HCT116 (cell line): ENCODE data around the gene PNPLA2. TPM values are rescaled to one million over a fixed set of nuclear protein-coding genes. Genes with fewer than 3 reads are reported as not detected.

Experiments used
- ATAC-seq: fragments of 200-7000 bp; cut with Tn5 transposase; 2 replicates; pipeline ENCODE4 v1.9.1; 2020; ENCODE audit warnings: mild to moderate bottlenecking, moderate library complexity
- BruUV-seq: library from RNA; stranded (reverse); fragments of 400-500 nt; replicated peaks from 2 replicates; lab custom pipeline; 2021; lab: Mats Ljungman, UMichigan
- CTCF ChIA-PET: fragments of 300-600 bp; sonication (Branson Sonifier 250); formaldehyde crosslinking; loops from one replicate; lab custom pipeline; 2021; ENCODE audit warnings: antibody characterized with exemption; lab: Charles Lee
- POLR2A ChIA-PET: fragments of 300-600, 350-600 bp; sonication (Branson Sonifier 250); formaldehyde crosslinking; loops from one replicate; lab custom pipeline; 2021; ENCODE audit warnings: antibody characterized with exemption; lab: Charles Lee
- RAD21 ChIA-PET, 2 experiments: fragments of 300-600 bp; sonication (Branson Sonifier 250); formaldehyde crosslinking; loops; one replicate each; lab custom pipeline; 2023; ENCODE audit warnings: low total read pairs in 2 of 2; ENCODE audit not compliant: uncharacterized antibody in 2 of 2, unreplicated experiment in 2 of 2, low non-redundant PET in 1 of 2; lab: Charles Lee
- DNase-seq: peaks from one replicate; pipeline ENCODE4 v3.0.0-alpha.2; 2010; ENCODE audit warnings: low read depth, low spot score
- H2AFZ ChIP-seq: fragments of 200-600 bp; shearing (Covaris generic), sonication (generic); 2 replicates; pipeline ENCODE4 v1.6.1; 2017; ENCODE audit warnings: low read depth, mixed run types, mixed read lengths, antibody characterized with exemption, low read length; ENCODE audit not compliant: poor library complexity, severe bottlenecking
- H3K27ac ChIP-seq: 2 replicates; pipeline ENCODE4 v1.5.1; 2012; ENCODE audit warnings: low read depth, low read length
- H3K27me3 ChIP-seq: fragments of 200-600 bp; sonication (generic); 2 replicates; pipeline ENCODE4 v1.6.1; 2016; ENCODE audit warnings: mixed run types, low read length, mixed read lengths; ENCODE audit not compliant: insufficient read depth
- H3K36me3 ChIP-seq, 2 experiments: fragments of 200-500 bp in 1 of 2; fragments of 200-600 bp in 1 of 2; sonication (Bioruptor generic) in 1 of 2; sonication (generic) in 1 of 2; 2 replicates each; pipeline versions ENCODE4 v1.5.1 to v1.6.1; 2014 to 2016; ENCODE audit warnings: low read length in 2 of 2, inconsistent platforms in 1 of 2, mixed read lengths in 1 of 2, mixed run types in 1 of 2; ENCODE audit not compliant: insufficient read depth in 2 of 2, control insufficient read depth in 1 of 2
- H3K4me1 ChIP-seq, 2 experiments: fragments of 200-600 bp in 1 of 2; sonication (generic) in 1 of 2; 2 replicates each; pipeline versions ENCODE4 v1.5.1 to v1.6.1; 2012 to 2017; ENCODE audit warnings: low read length in 2 of 2, inconsistent platforms in 1 of 2, mild to moderate bottlenecking in 1 of 2, mixed read lengths in 1 of 2, mixed run types in 1 of 2, moderate library complexity in 1 of 2; ENCODE audit not compliant: insufficient read depth in 2 of 2, control insufficient read depth in 1 of 2
- H3K4me2 ChIP-seq: fragments of 200-600 bp; sonication (generic); 2 replicates; pipeline ENCODE4 v1.6.1; 2017; ENCODE audit warnings: mixed run types, low read length, mixed read lengths
- H3K4me3 ChIP-seq, 2 experiments: fragments of 200-600 bp in 1 of 2; sonication (generic) in 1 of 2; replicated peaks in 1 of 2; 2 replicates each; pipeline ENCODE4 v1.5.1; 2011 to 2016; ENCODE audit warnings: low read length in 2 of 2, control low read depth in 1 of 2, low read depth in 1 of 2, mild to moderate bottlenecking in 1 of 2, mixed read lengths in 1 of 2, mixed run types in 1 of 2
- H3K79me2 ChIP-seq: fragments of 200-600 bp; sonication (generic); 2 replicates; pipeline ENCODE4 v1.6.1; 2017; ENCODE audit warnings: mild to moderate bottlenecking, mixed run types, low read length, moderate library complexity, mixed read lengths; ENCODE audit not compliant: insufficient read depth
- H3K9ac ChIP-seq: fragments of 200-600 bp; sonication (generic); 2 replicates; pipeline ENCODE4 v1.6.1; 2016; ENCODE audit warnings: low read length, mixed read lengths
- H3K9me2 ChIP-seq: fragments of 200-600 bp; sonication (generic), shearing (Covaris generic); 2 replicates; pipeline ENCODE4 v1.6.1; 2017; ENCODE audit warnings: mixed run types, mild to moderate bottlenecking, moderate library complexity; ENCODE audit not compliant: insufficient read depth
- H3K9me3 ChIP-seq, 2 experiments: fragments of 200-500 bp in 1 of 2; fragments of 200-600 bp in 1 of 2; sonication (Bioruptor generic) in 1 of 2; sonication (generic) in 1 of 2; 2 replicates each; pipeline ENCODE4 v1.6.1; 2014 to 2017; ENCODE audit warnings: low read length in 2 of 2, mixed read lengths in 2 of 2, inconsistent platforms in 1 of 2, low read depth in 1 of 2, mild to moderate bottlenecking in 1 of 2, mixed run types in 1 of 2, moderate library complexity in 1 of 2; ENCODE audit not compliant: control insufficient read depth in 1 of 2, insufficient read depth in 1 of 2
- H4K20me1 ChIP-seq: fragments of 200-600 bp; sonication (generic), shearing (Covaris generic); 2 replicates; pipeline ENCODE4 v1.6.1; 2017; ENCODE audit warnings: mixed run types, mild to moderate bottlenecking, moderate library complexity; ENCODE audit not compliant: insufficient read depth
- ATF3 ChIP-seq: IDR thresholded peaks from 2 replicates; pipeline ENCODE4 v1.6.1; 2012
- CBX3 ChIP-seq: IDR thresholded peaks from 2 replicates; pipeline ENCODE4 v1.6.1; 2012; ENCODE audit warnings: low read depth
- CEBPB ChIP-seq: IDR thresholded peaks from 2 replicates; pipeline ENCODE4 v1.6.1; 2012; ENCODE audit warnings: low read depth
- CTCF ChIP-seq, 3 experiments: fragments of 200-600 bp in 1 of 3; sonication (generic) in 1 of 3; IDR thresholded peaks in 2 of 3; conservative IDR thresholded peaks in 1 of 3; 2 replicates each; pipeline ENCODE4 v1.5.1; 2012 to 2017; ENCODE audit warnings: low read depth in 2 of 3, low read length in 2 of 3, antibody characterized with exemption in 1 of 3, borderline replicate concordance in 1 of 3, control low read depth in 1 of 3, mild to moderate bottlenecking in 1 of 3, mixed read lengths in 1 of 3, mixed run types in 1 of 3, moderate library complexity in 1 of 3; ENCODE audit not compliant: insufficient read depth in 1 of 3
- EGR1 ChIP-seq: IDR thresholded peaks from 2 replicates; pipeline ENCODE4 v1.6.1; 2012; ENCODE audit warnings: low read depth
- ELF1 ChIP-seq: IDR thresholded peaks from 2 replicates; pipeline ENCODE4 v1.6.1; 2012; ENCODE audit warnings: low read depth, borderline replicate concordance
- EZH2 ChIP-seq: fragments of 200-600 bp; sonication (generic); IDR thresholded peaks from 2 replicates; pipeline ENCODE4 v1.6.1; 2017; ENCODE audit warnings: antibody characterized with exemption, mixed run types
- EZH2phosphoT487 ChIP-seq: fragments of 200-600 bp; IDR thresholded peaks from 2 replicates; pipeline ENCODE4 v1.6.1; 2018; ENCODE audit warnings: antibody characterized with exemption, borderline replicate concordance
- JUND ChIP-seq: IDR thresholded peaks from 2 replicates; pipeline ENCODE4 v1.6.1; 2012
- MAX ChIP-seq: IDR thresholded peaks from 2 replicates; pipeline ENCODE4 v1.6.1; 2012
- POLR2AphosphoS5 ChIP-seq: IDR thresholded peaks from 2 replicates; pipeline ENCODE4 v1.6.1; 2011; ENCODE audit warnings: mild to moderate bottlenecking, low read depth, low read length, moderate library complexity
- REST ChIP-seq: IDR thresholded peaks from 2 replicates; pipeline ENCODE4 v1.6.1; 2012; ENCODE audit warnings: low read depth
- SIN3A ChIP-seq: IDR thresholded peaks from 2 replicates; pipeline ENCODE4 v1.6.1; 2012; ENCODE audit warnings: low read depth
- SP1 ChIP-seq: IDR thresholded peaks from 2 replicates; pipeline ENCODE4 v1.6.1; 2012; ENCODE audit warnings: low read depth
- SRF ChIP-seq: IDR thresholded peaks from 2 replicates; pipeline ENCODE4 v1.6.1; 2012; ENCODE audit warnings: low read depth
- TCF7L2 ChIP-seq: IDR thresholded peaks from 2 replicates; pipeline ENCODE4 v1.7.0; 2011; ENCODE audit warnings: borderline replicate concordance, inconsistent platforms; ENCODE audit not compliant: insufficient read depth, insufficient read length; ENCODE audit errors: extremely low read depth
- YY1 ChIP-seq: IDR thresholded peaks from 2 replicates; pipeline ENCODE4 v1.6.1; 2011; ENCODE audit warnings: low read length, low read depth, moderate library complexity, mild to moderate bottlenecking; ENCODE audit not compliant: insufficient replicate concordance; ENCODE audit errors: extremely low read depth
- ZFX ChIP-seq: fragments of 450-650 bp; IDR thresholded peaks from 2 replicates; pipeline ENCODE4 v1.6.1; 2017
- ZNF274 ChIP-seq: fragments of 200-500 bp; sonication (Bioruptor generic); IDR thresholded peaks from 2 replicates; pipeline ENCODE4 v1.6.1; 2014; ENCODE audit warnings: mild to moderate bottlenecking, low read depth, low read length, inconsistent platforms
- intact Hi-C: fragments of 100-400 bp; cut with micrococcal nuclease; formaldehyde crosslinking; loops from 2 replicates; pipeline ENCODE4 v1.10.0; 2022
- total RNA-seq: library from RNA; stranded (reverse); gene quantifications from one replicate; pipeline ENCODE4 v1.2.1, GENCODE V29; 2021; ENCODE audit not compliant: unreplicated experiment

PNPLA2 gene
- total RNA-seq, 1 experiment from 2014 or later = 124 TPM

- Histone ChIP-seq H3K27me3 (no peaks in the 10 kb centered on the region), H3K4me2 (no peak overlapping the region), H3K9me3 (no peaks in the 10 kb centered on the region), H3K4me3 (no peak overlapping the region), H3K27ac (no peak overlapping the region), H3K9ac (no peak overlapping the region), H4K20me1 (no peaks in the 10 kb centered on the region), H3K4me1 (peaks cover 0 to 27% of the 10 kb centered on the region in 2 experiments; a peak in 2 of 4 replicates), H3K36me3 (no peaks in the 10 kb centered on the region), H3K79me2 (no peaks in the 10 kb centered on the region), H3K9me2 (no peaks in the 10 kb centered on the region), H2AFZ (no peak overlapping the region)
- intact Hi-C loops = no loop called here
- ATAC-seq (no peak), DNase-seq (no peak)
- ChIA-PET POLR2A (no interaction called here), RAD21 (no interaction called here), CTCF (no interaction called here)
- no peak for TF ChIP-seq ZNF274
- TF ChIP-seq REST = no peak
- no peak for TF ChIP-seq YY1
- TF ChIP-seq EGR1 = no peak
- TF ChIP-seq ATF3 = no peak
- no peak for TF ChIP-seq EZH2
- TF ChIP-seq CEBPB = no peak
- TF ChIP-seq TCF7L2 = no peak
- no peak for TF ChIP-seq ELF1
- TF ChIP-seq ZFX = no peak
- no peak for TF ChIP-seq CTCF (IDR thresholded peaks at IDR 0.05 in 2 of 3, conservative IDR thresholded peaks at IDR 0.05 in 1 of 3; ENCODE audit: borderline replicate concordance in 1 of 3, insufficient read depth in 1 of 3, low read depth in 2 of 3, low read length in 2 of 3)
- TF ChIP-seq CBX3 = no peak
- TF ChIP-seq POLR2AphosphoS5 = no peak; the same call in 1 of the 2 replicates
- TF ChIP-seq SP1 = no peak
- no peak for TF ChIP-seq SIN3A
- no peak for TF ChIP-seq MAX
- TF ChIP-seq JUND = no peak
- TF ChIP-seq SRF = no peak
- TF ChIP-seq EZH2phosphoT487 = no peak
- BruUV-seq = no TSS peak
Observed at GRCh38 chr11:865462-866430, 47.0 kb downstream of the PNPLA2 start.
